CD8-positive, alpha-beta memory T cell (primary cell): ENCODE results near the gene SLC4A9. TPM values are rescaled to one million over a fixed set of nuclear protein-coding genes. Genes with fewer than 3 reads are reported as not detected.
"Not testable (repeated sequence)": the region's sequence is repeated elsewhere in the genome, so short reads cannot be mapped to it uniquely, and the experiment has no call there.

ENCODE experiments used
- CTCF ChIA-PET: fragments of 350-600 bp; sonication (Branson Sonifier 250); formaldehyde crosslinking; loops from one replicate; lab custom pipeline; 2021; ENCODE audit warnings: antibody characterized with exemption; lab: Charles Lee
- POLR2A ChIA-PET: fragments of 350-600 bp; sonication (Branson Sonifier 250); formaldehyde crosslinking; loops from one replicate; lab custom pipeline; 2021; ENCODE audit warnings: antibody characterized with exemption; lab: Charles Lee
- DNase-seq, 5 donors: peaks; one replicate each; pipeline versions ENCODE4 v3.0.0 to v3.0.0-alpha.2; 2020 to 2022; ENCODE audit warnings: mixed read lengths in 1 of 5
- H3K27ac ChIP-seq: one replicate; pipeline ENCODE4 v1.7.0; 2013; ENCODE audit warnings: low read depth, mild to moderate bottlenecking, low read length, moderate library complexity
- H3K27me3 ChIP-seq: 2 replicates; pipeline ENCODE4 v1.7.0; 2013; ENCODE audit warnings: low read length, mild to moderate bottlenecking; ENCODE audit not compliant: insufficient read depth, poor library complexity, severe bottlenecking
- H3K36me3 ChIP-seq: 2 replicates; pipeline ENCODE4 v1.7.0; 2013; ENCODE audit warnings: mild to moderate bottlenecking, low read length, moderate library complexity; ENCODE audit not compliant: insufficient read depth
- H3K4me1 ChIP-seq: 2 replicates; pipeline ENCODE4 v1.7.0; 2013; ENCODE audit warnings: mild to moderate bottlenecking, low read length, moderate library complexity; ENCODE audit not compliant: insufficient read depth
- H3K4me3 ChIP-seq: 2 replicates; pipeline ENCODE4 v1.7.0; 2013; ENCODE audit warnings: mild to moderate bottlenecking, low read length
- H3K9me3 ChIP-seq: 2 replicates; pipeline ENCODE4 v1.7.0; 2013; ENCODE audit warnings: mild to moderate bottlenecking, low read length
- H3K27ac Mint-ChIP-seq, 8 donors: one replicate each; pipeline ENCODE4 v1.8.0; 2020 to 2021; ENCODE audit warnings: mixed read lengths in 8 of 8, mild to moderate bottlenecking in 6 of 8, inconsistent platforms in 3 of 8, moderate library complexity in 3 of 8
- H3K27me3 Mint-ChIP-seq, 2 donors: one replicate each; pipeline ENCODE4 v1.8.0; 2020 to 2021; ENCODE audit warnings: mixed read lengths in 2 of 2, mild to moderate bottlenecking in 1 of 2, moderate library complexity in 1 of 2
- H3K36me3 Mint-ChIP-seq, 3 donors: one replicate each; pipeline ENCODE4 v1.8.0; 2020 to 2021; ENCODE audit warnings: mixed read lengths in 3 of 3, inconsistent platforms in 1 of 3, mild to moderate bottlenecking in 1 of 3
- H3K4me1 Mint-ChIP-seq, 3 donors: one replicate each; pipeline ENCODE4 v1.8.0; 2020 to 2021; ENCODE audit warnings: mixed read lengths in 3 of 3, inconsistent platforms in 1 of 3, mild to moderate bottlenecking in 1 of 3
- H3K4me3 Mint-ChIP-seq, 7 donors: one replicate each; pipeline ENCODE4 v1.8.0; 2020 to 2021; ENCODE audit warnings: mixed read lengths in 7 of 7, mild to moderate bottlenecking in 6 of 7, moderate library complexity in 4 of 7, inconsistent platforms in 2 of 7
- H3K9me3 Mint-ChIP-seq, 5 donors: one replicate each; pipeline ENCODE4 v1.8.0; 2020 to 2022; ENCODE audit warnings: mixed read lengths in 5 of 5, mild to moderate bottlenecking in 3 of 5, moderate library complexity in 2 of 5, inconsistent platforms in 1 of 5
- polyA plus RNA-seq: library from polyadenylated mRNA; unstranded; fragments of 300-500 nt; fragmentation: Illumina TruSeq; gene quantifications from one replicate; pipeline ENCODE4 v1.2.3, GENCODE V29; 2021
- total RNA-seq, 2 experiments: library from RNA; stranded (reverse); gene quantifications; one replicate each; pipeline ENCODE4 v1.2.3, GENCODE V29; 2021

Gene SLC4A9
- total and polyA plus RNA-seq, 3 experiments from 2014 or later, result not detected

DNA sequence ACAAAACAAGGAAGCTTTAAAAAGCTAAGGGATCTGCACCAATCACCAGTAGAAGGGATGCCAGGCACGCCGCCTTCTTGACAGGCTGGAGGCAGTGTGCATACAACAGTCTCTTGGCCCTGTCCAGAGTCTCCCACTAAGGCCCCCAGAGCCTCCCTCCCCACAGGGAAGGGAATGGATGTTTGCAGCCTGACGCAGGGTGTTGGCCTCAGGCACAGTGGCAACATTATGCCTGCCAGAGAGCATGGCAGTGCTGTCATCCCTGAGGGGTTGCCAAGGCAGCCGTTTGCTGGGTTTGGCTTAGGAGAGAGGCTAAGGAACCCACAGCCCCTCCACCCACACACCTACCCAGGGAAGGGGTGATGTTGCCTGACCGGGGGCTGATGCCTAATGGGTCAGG lies 18.4 kb upstream of the SLC4A9 start:
- Histone ChIP-seq H3K27me3 (no peaks in the 10 kb centered on the region), H3K27ac (no peak overlapping the region), H3K4me1 (peaks cover 33% of the 10 kb centered on the region), H3K36me3 (no peaks in the 10 kb centered on the region), H3K9me3 (no peaks in the 10 kb centered on the region), H3K4me3 (no peak overlapping the region)
- POLR2A ChIA-PET, result no interaction called here
- Mint-ChIP-seq H3K27ac (no peak overlapping the region), H3K27me3 (peaks cover 3 to 4% of the 10 kb centered on the region in 2 donors), H3K4me3 (no peak overlapping the region), H3K36me3 (no peaks in the 10 kb centered on the region), H3K4me1 (peaks cover 18 to 24% (median 22%) of the 10 kb centered on the region in 3 donors), H3K9me3 (no peaks in the 10 kb centered on the region)
- CTCF ChIA-PET, result interaction anchor here (1.3 to 1.9 kb wide), 2 partner anchors 10 to 12 kb away, joined by 3 to 6 read pairs; no protein-coding TSS in a partner anchor
- no peak for DNase-seq

DNA sequence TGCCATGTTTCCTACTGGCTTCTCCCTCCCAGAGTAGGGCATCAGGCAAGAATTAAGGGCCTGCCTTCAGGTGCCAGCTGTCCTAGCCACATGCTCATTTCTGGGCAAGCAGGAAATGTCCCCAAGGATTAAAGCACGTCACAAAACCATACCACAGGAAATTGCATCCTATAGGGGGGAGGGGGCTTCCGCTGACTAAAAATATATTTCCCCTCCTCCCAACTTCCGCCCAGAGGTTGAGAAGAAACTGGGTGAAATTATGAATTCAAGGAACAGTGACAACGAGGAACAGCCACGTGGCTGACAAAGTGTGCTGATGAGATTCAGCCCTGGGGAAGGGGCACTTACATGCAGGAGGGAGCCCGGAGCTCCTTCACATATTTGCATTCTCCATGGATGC lies 17.7 kb upstream of the SLC4A9 start:
- Mint-ChIP-seq H3K36me3 (no peaks in the 10 kb centered on the region), H3K4me1 (peaks cover 20 to 29% (median 29%) of the 10 kb centered on the region in 3 donors), H3K9me3 (no peaks in the 10 kb centered on the region), H3K27me3 (peaks cover 6 to 7% of the 10 kb centered on the region in 2 donors), H3K27ac (peak overlapping the region in 5 of 8 donors; percentile 7 to 64 (median 59)), H3K4me3 (peak overlapping the region in 1 of 7 donors; percentile 23)
- DNase-seq, result peak in 1 of 5 donors; percentile 34
- no peaks in the 10 kb centered on the region for H3K27me3 ChIP-seq
- POLR2A ChIA-PET, result no interaction called here
- H3K27ac ChIP-seq, result no peak overlapping the region
- no peaks in the 10 kb centered on the region for H3K36me3 ChIP-seq
- CTCF ChIA-PET, result interaction anchor here (1.3 to 1.9 kb wide), 3 partner anchors 10 to 98 kb away, joined by 3 to 6 read pairs (median 4); no protein-coding TSS in a partner anchor
- H3K4me1 ChIP-seq, result peaks cover 39% of the 10 kb centered on the region
- H3K4me3 ChIP-seq, result peak overlapping the region; percentile 34
- no peaks in the 10 kb centered on the region for H3K9me3 ChIP-seq

DNA sequence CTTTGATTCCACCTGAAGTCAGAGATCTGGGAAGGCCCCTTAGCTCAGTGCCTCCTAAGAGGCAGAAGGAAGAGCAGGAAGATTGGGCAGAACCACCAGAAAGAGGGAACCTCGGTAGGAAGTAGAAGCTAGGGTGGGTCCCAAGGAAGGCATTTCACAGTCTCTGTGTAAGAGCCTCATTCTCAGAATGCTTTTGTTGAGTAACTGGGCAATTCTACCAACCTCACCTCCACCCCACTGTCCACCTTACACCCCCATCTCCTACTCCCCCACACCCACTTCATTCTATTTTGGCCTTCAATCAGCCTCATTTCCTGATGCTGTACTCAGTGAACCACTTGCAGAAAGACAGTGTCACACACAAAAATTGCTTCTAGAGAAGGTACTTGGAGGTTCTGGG lies 17.1 kb upstream of the SLC4A9 start:
- ChIA-PET CTCF (interaction anchor here (0.8 to 1.9 kb wide), 4 partner anchors 9 to 98 kb away, joined by 3 to 6 read pairs (median 5); no protein-coding TSS in a partner anchor), POLR2A (no interaction called here)
- no peak for DNase-seq
- peak overlapping the region in 2 of 7 donors; percentile 1 to 4 for H3K4me3 Mint-ChIP-seq
- H3K4me1 Mint-ChIP-seq, result peaks cover 20 to 29% (median 29%) of the 10 kb centered on the region in 3 donors
- Histone ChIP-seq H3K27ac (no peak overlapping the region), H3K4me1 (peaks cover 43% of the 10 kb centered on the region), H3K36me3 (no peaks in the 10 kb centered on the region), H3K4me3 (no peak overlapping the region), H3K27me3 (no peaks in the 10 kb centered on the region), H3K9me3 (no peaks in the 10 kb centered on the region)
- peak overlapping the region in 3 of 8 donors; percentile 4 to 71 (median 51) for H3K27ac Mint-ChIP-seq
- peaks cover 6 to 11% of the 10 kb centered on the region in 2 donors for H3K27me3 Mint-ChIP-seq
- no peaks in the 10 kb centered on the region for H3K36me3 Mint-ChIP-seq
- no peaks in the 10 kb centered on the region for H3K9me3 Mint-ChIP-seq

DNA sequence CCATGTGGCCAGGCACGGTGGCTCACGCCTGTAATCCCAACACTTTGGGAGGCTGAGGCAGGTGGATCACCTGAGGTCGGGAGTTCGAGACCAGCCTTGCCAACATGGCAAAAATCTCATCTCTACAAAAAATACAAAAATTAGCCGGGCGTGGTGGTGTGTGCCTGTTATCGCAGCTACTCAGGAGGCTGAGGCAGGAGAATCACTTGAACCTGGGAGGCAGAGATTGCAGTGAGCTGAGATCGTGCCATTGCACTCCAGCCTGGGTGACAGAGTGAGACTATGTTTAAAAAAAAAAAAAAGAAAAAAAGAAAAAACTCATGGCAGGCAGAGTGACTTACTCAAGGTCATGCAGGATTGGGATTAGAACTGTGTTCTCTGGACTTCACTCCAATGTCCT lies 16.1 kb upstream of the SLC4A9 start:
- DNase-seq, H3K9me3 ChIP-seq, H3K4me3 ChIP-seq, H3K36me3 Mint-ChIP-seq, H3K27ac Mint-ChIP-seq, H3K27me3 ChIP-seq, H3K27ac ChIP-seq, H3K9me3 Mint-ChIP-seq, H3K36me3 ChIP-seq, POLR2A ChIA-PET: not testable (repeated sequence)
- H3K4me1 ChIP-seq, result peaks cover 43% of the 10 kb centered on the region
- CTCF ChIA-PET, result interaction anchor here (0.6 to 3.8 kb wide), 5 partner anchors 15 to 99 kb away, joined by 3 to 16 read pairs (median 3); no protein-coding TSS in a partner anchor
- peaks cover 20 to 29% (median 29%) of the 10 kb centered on the region in 3 donors for H3K4me1 Mint-ChIP-seq
- H3K27me3 Mint-ChIP-seq, result peaks cover 11 to 13% of the 10 kb centered on the region in 2 donors
- H3K4me3 Mint-ChIP-seq, result peak overlapping the region in 1 of 7 donors; percentile 77

DNA sequence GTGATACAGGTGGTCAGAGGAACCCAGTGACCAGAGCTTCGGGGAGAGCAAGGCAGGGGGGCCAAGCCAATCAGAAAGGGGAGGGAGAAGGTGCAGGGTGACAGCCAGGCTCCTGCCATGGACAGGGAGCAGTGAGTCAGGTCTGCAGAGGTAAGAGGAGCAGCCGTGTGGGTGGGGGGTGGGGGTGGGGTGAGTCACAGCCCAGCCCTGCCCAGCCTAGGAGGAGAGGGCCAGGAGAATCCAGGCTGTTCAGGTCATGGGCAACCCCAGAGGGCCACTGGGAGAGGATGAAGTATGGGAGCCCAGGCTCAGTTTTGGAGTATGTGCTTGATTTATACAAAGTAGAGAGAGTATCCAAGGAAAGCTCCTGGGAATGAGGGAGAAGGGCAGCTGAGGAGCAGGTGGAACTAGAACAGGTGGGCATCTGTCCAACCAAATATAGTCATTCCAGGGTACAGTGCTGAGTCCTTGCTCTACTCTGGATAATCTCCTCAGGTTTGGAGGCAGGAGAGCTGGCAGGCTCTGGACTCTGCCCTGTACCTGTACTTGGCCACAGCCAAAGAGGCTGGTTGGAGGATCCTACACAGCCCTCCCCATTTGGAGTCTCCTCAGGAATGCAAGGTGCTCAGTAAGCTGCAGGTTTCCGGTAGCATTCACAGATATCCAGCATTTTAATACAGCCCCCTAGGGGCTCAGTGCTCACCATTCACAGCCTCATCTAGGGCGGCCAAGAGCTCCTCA lies 15.1 kb upstream of the SLC4A9 start:
- no peak for DNase-seq
- H3K27ac Mint-ChIP-seq, result no peak overlapping the region
- peaks cover 20 to 29% (median 29%) of the 10 kb centered on the region in 3 donors for H3K4me1 Mint-ChIP-seq
- H3K27me3 Mint-ChIP-seq, result peaks cover 15 to 20% of the 10 kb centered on the region in 2 donors
- H3K27ac ChIP-seq, result no peak overlapping the region
- no peaks in the 10 kb centered on the region for H3K9me3 Mint-ChIP-seq
- H3K4me1 ChIP-seq, result peaks cover 43% of the 10 kb centered on the region
- no peaks in the 10 kb centered on the region for H3K36me3 Mint-ChIP-seq
- peak overlapping the region in 6 of 7 donors; percentile 36 to 84 (median 76) for H3K4me3 Mint-ChIP-seq
- no peak overlapping the region for H3K4me3 ChIP-seq
- no peaks in the 10 kb centered on the region for H3K36me3 ChIP-seq
- POLR2A ChIA-PET, result no interaction called here
- CTCF ChIA-PET, result interaction anchor here (0.7 to 3.8 kb wide), 4 partner anchors 14 to 28 kb away, joined by 3 to 16 read pairs (median 4); no protein-coding TSS in a partner anchor
- H3K9me3 ChIP-seq, result no peaks in the 10 kb centered on the region
- H3K27me3 ChIP-seq, result no peaks in the 10 kb centered on the region

DNA sequence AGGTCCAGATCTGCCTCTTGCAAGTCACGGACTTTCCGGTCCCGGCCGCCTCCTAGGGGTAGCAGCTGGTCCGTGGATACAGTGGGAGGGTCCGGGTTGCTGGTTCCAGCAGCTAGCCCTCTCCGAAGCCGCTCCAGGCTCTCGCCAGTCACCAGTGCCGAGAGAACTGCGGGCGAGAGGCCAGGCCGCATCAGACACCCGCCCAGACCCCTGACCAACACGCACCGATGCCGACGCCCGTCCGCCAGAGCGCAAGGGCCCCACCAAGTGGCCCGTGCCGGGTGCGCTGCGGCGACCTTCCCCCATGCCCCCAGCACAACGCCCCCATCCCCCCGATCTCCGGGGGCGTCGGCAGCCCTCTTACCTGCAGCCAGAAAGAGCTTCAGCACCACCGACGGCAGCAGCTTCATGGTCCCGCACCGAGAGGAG lies 14.1 kb upstream of the SLC4A9 start:
- Mint-ChIP-seq H3K4me1 (peaks cover 20 to 29% (median 29%) of the 10 kb centered on the region in 3 donors), H3K27me3 (peaks cover 19 to 28% of the 10 kb centered on the region in 2 donors), H3K9me3 (no peaks in the 10 kb centered on the region), H3K36me3 (no peaks in the 10 kb centered on the region), H3K4me3 (peak overlapping the region; percentile 49 to 85 (median 76)), H3K27ac (no peak overlapping the region)
- Histone ChIP-seq H3K36me3 (no peaks in the 10 kb centered on the region), H3K27me3 (no peaks in the 10 kb centered on the region), H3K27ac (no peak overlapping the region), H3K4me1 (peaks cover 43% of the 10 kb centered on the region), H3K9me3 (no peaks in the 10 kb centered on the region), H3K4me3 (peak overlapping the region; percentile 51)
- ChIA-PET CTCF (interaction anchor here (1.1 to 3.8 kb wide), 9 partner anchors 8 to 101 kb away, joined by 3 to 16 read pairs (median 5); no protein-coding TSS in a partner anchor), POLR2A (interaction anchor here (1.2 kb wide), 1 partner anchor 55 kb away, joined by 3 read pairs; no protein-coding TSS in a partner anchor)
- DNase-seq, result no peak

DNA sequence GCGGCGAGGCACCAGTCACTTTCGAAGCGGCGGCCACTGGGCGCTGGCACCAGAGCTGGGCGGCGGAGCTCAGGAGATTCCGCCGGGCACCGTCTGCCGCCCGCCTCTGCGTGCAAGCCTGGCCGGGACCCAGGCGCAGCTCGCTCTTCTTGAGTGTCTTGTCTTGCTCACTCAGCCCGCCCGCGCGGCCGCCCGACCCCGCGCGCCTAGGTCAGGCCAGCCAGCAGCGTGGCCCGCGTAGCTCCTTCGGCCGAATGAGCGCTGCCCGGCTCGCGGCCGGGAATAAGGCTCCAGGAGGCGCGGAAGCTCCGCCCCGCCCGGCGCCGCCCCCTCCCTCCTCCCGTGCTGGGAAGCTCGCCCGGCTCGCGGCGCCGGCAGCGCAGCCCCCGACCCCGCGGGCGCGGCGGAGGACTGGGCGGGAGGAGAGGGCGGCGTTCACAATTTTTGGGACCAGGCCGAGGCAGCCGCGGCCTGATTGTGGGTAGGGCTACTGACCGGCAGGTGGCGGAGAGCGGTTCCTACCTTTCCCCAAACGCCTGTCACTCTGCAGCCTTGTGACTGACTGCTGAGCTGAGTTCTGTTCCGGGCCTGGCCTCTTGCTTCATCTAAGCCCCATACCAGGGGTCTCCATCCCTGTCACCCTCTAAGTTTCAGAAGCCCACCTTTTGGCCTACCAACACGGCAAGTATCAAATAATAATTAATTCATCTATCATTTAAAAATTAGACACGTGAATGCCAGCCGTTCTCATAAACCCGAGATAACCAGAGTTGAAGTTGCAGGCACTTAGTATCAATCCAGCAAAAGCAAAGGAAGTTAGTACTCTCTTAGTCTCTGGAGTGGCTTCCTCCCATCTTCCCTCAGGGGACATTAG lies 13.4 kb upstream of the SLC4A9 start, which contains the start of gene HBEGF:
Gene HBEGF, minus strand, starts transcription at position 256 of the 874 bp plus-strand sequence. CDS start 275 bp downstream, outside the sequence.
- Mint-ChIP-seq H3K36me3 (no peaks in the 10 kb centered on the region), H3K4me3 (peak within 1 kb of the TSS; percentile 76 to 86 (median 80)), H3K9me3 (no peaks in the 10 kb centered on the region), H3K27me3 (peaks cover 21 to 33% of the 10 kb centered on the region in 2 donors), H3K27ac (peak within 1 kb of the TSS in 3 of 8 donors; percentile 43 to 87 (median 51)), H3K4me1 (peaks cover 22 to 31% (median 29%) of the 10 kb centered on the region in 3 donors)
- H3K4me1 ChIP-seq, result peaks cover 40% of the 10 kb centered on the region
- POLR2A ChIA-PET, result interaction anchor here (1.2 kb wide), 1 partner anchor 54 kb away, joined by 3 read pairs; no protein-coding TSS in a partner anchor
- CTCF ChIA-PET, result interaction anchor here (0.6 to 3.8 kb wide), 11 partner anchors 9 to 104 kb away, joined by 3 to 16 read pairs (median 3); no protein-coding TSS in a partner anchor
- DNase-seq, result peak; percentile 25 to 59 (median 47)
- H3K27ac ChIP-seq, result no peak within 1 kb of the TSS
- no peaks in the 10 kb centered on the region for H3K27me3 ChIP-seq
- no peaks in the 10 kb centered on the region for H3K36me3 ChIP-seq
- no peaks in the 10 kb centered on the region for H3K9me3 ChIP-seq
- peak within 1 kb of the TSS; percentile 51 for H3K4me3 ChIP-seq
